GM21423 (cell line): ENCODE data around the gene ZC3H12A.

Experiments used
- ATAC-seq: cut with Tn5 transposase; IDR thresholded peaks from one replicate; pipeline ENCODE4 v1.9.1; 2021; ENCODE audit warnings: mild to moderate bottlenecking, moderate library complexity; ENCODE audit not compliant: unreplicated experiment

The ZC3H12A gene

GRCh38 chr1:37453647-37454046 is 20.7 kb upstream of the ZC3H12A start:
- no peak for ATAC-seq

- no peak for ATAC-seq
Measured at GRCh38 chr1:37455516-37455915, 18.9 kb upstream of the ZC3H12A start.

GRCh38 chr1:37456614-37457013 is 17.8 kb upstream of the ZC3H12A start:
- no peak for ATAC-seq

DNA sequence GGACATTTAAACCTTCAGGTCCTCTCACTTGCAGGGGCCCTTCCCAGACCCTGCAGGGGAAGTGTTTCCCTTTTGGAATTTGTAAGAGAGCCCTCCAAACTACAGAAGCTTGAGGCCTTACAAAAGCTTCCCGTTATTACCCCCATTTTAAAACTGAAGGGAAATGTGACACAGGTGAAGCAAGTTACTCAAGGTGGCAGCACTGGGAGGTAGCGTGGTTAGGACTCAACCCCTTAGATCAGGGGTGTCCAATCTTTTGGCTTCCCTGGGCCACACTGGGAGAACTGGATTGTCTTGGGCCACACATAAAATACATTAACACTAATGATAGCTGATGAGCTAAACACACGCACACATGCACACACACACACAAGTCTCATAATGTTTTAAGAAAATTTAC is 15.8 kb upstream of the ZC3H12A start:
- no peak for ATAC-seq

GRCh38 chr1:37461698-37462436 is 12.5 kb upstream of the ZC3H12A start:
- ATAC-seq = no peak

- ATAC-seq = no peak
Measured at GRCh38 chr1:37464443-37464842, 9.9 kb upstream of the ZC3H12A start.

- no peak for ATAC-seq
Measured at GRCh38 chr1:37465593-37466517, 8.5 kb upstream of the ZC3H12A start.

GRCh38 chr1:37468037-37468436 is 6.3 kb upstream of the ZC3H12A start:
- no peak for ATAC-seq

GRCh38 chr1:37469386-37469785 is 5.0 kb upstream of the ZC3H12A start:
- ATAC-seq = no peak

GRCh38 chr1:37471345-37472231 is 2.8 kb upstream of the ZC3H12A start:
- ATAC-seq = no peak

GRCh38 chr1:37472281-37472680 is 2.1 kb upstream of the ZC3H12A start:
- ATAC-seq = no peak

DNA sequence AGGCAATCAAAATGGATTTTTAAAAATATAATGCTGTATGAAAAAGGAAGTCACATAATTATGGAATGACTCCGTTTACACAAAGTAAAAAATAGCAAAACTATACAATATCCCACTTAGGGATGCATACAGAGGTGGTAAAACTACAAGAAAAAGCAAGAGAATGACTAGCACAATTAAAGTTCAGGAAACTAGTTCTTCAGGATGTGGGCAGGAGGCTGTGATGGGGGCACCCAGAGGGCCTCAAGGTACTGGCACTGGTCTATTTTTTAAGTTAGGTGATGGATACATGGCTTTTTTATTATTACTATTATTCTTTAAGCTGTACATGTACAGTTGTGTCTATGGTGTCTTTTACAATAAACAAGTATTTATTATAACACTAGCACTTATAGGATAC is 1.4 kb upstream of the ZC3H12A start:
- no peak for ATAC-seq

DNA sequence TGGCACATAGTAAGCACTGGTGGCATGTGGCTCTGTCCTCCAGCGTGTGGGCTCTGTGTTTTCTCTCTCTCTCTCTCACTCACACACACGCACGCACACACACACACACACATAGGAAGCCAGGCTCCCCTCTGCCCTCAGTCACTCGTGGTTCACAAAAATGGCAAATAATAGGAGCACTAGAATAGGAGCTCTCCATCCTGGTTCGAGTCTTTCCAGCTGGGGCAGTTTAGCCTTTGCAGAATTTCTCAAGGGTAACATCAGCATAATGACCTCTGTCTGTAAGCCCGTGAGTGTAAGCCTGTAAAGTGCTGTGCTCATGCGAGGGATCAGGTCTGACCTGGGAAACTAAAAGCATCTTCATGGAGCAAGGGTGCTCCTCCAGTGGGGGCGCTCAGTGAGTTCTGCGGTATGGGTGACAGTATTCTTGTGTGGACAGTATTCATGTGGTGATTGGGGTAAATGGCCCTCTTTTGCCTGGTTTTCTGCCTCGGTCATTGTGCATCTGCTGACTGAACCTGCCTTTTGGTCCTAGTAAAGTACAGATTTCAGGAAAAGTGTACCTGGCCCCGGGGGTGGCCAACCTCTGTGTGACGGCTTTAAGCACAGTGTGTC is 842 bp upstream of the ZC3H12A start:
- no peak for ATAC-seq

DNA sequence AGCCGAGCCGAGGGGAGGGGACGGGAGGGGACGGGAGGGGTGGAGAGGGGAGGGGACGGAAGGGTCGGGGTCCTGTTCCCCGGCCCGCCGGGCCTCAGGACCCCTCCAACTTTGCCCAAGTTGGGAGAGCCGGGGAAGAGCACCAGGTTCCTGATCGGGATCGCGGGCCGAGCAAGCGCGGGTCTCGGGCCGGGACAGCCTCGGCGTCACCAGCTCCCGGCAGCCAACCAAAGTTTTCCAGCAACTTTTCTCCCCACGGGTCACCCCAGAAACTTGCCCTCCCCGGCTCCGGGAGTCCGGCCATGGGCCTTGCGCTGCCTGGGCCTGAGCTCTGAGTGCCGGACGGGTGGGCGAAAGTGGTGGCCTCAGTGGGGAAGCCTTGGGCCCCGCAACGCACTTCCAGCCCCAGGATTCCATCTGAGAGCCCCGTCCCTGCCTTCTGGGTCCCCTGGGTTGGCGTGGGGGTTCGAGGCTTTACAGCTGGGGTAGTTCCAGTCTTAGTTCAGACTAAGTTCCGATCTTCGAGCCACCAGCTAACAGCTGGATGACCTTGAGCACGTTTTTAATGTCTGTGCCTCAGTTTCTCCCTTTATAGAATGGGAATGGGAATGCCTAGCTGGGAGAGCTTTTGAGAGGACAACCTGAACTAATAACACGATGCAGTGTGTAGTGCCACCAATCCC is 458 bp downstream of the ZC3H12A start:
- no peak for ATAC-seq

GRCh38 chr1:37475380-37476086 is 1.2 kb downstream of the ZC3H12A start:
- ATAC-seq = no peak

DNA sequence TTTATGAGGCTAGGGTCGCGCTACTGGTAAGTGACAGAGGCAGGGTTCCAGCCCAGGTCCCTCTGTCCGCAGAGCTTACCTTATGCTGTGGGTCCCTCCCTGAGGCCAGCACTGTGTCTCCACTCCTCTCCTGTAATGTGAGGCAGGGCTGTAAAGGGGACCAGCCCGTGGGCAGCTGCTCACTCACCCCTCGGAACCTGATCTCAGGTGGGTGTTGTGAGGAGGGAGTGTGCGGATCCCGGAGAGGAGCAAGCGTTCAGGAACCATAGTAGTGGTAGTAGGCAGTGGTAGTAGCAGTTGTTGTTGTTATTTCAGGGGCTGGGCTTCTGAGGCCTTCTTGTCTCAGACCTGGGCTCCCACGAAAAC is 1.7 kb downstream of the ZC3H12A start:
- no peak for ATAC-seq

- no peak for ATAC-seq
Measured at GRCh38 chr1:37476460-37477197, 2.2 kb downstream of the ZC3H12A start.

- ATAC-seq = peak; percentile 42
Measured at GRCh38 chr1:37477198-37477931, 3.0 kb downstream of the ZC3H12A start.
